CD4-positive, alpha-beta T cell (primary cell): ENCODE results near the gene SSBP4. TPM values are rescaled to one million over a fixed set of nuclear protein-coding genes. Genes with fewer than 3 reads are reported as not detected.

ENCODE experiments used
- ATAC-seq: fragments of 200-7000 bp; cut with Tn5 transposase; one replicate; pipeline ENCODE4 v1.10.0; 2022; ENCODE audit warnings: mild to moderate bottlenecking; ENCODE audit not compliant: poor library complexity
- CTCF ChIA-PET: fragments of 350-600 bp; sonication (Branson Sonifier 250); formaldehyde crosslinking; loops from one replicate; lab custom pipeline; 2021; ENCODE audit warnings: antibody characterized with exemption, inconsistent platforms; lab: Charles Lee
- POLR2A ChIA-PET: fragments of 350-600 bp; sonication (Branson Sonifier 250); formaldehyde crosslinking; loops from one replicate; lab custom pipeline; 2021; ENCODE audit warnings: antibody characterized with exemption, inconsistent platforms; lab: Charles Lee
- DNase-seq, 14 experiments: peaks; one replicate each; pipeline ENCODE4 v3.0.0-alpha.2; 2013 to 2020; ENCODE audit warnings: mixed read lengths in 2 of 14
- H3K27ac ChIP-seq, 2 donors: one replicate each; pipeline versions ENCODE4 v1.5.1 to v1.7.0; 2013; ENCODE audit warnings: low read length in 2 of 2, low read depth in 1 of 2, mild to moderate bottlenecking in 1 of 2
- H3K27me3 ChIP-seq, 2 experiments: 1 replicate in 1 of 2; 2 replicates in 1 of 2; pipeline versions ENCODE4 v1.6.1 to v1.7.0; 2013; ENCODE audit warnings: low read length in 2 of 2, control low read depth in 1 of 2, mild to moderate bottlenecking in 1 of 2, moderate library complexity in 1 of 2; ENCODE audit not compliant: insufficient read depth in 2 of 2, control insufficient read depth in 1 of 2
- H3K36me3 ChIP-seq: one replicate; pipeline ENCODE4 v1.6.1; 2013; ENCODE audit warnings: low read length, control low read depth; ENCODE audit not compliant: insufficient read depth
- H3K4me1 ChIP-seq: one replicate; pipeline ENCODE4 v1.6.1; 2013; ENCODE audit warnings: low read length, control low read depth; ENCODE audit not compliant: insufficient read depth
- H3K4me3 ChIP-seq: one replicate; pipeline ENCODE4 v1.5.1; 2013; ENCODE audit warnings: mild to moderate bottlenecking, low read length, moderate library complexity
- H3K9me3 ChIP-seq, 2 experiments: 1 replicate in 1 of 2; 2 replicates in 1 of 2; pipeline versions ENCODE4 v1.6.1 to v1.7.0; 2013; ENCODE audit warnings: low read length in 2 of 2, mild to moderate bottlenecking in 2 of 2, control low read depth in 1 of 2, moderate library complexity in 1 of 2; ENCODE audit not compliant: control insufficient read depth in 1 of 2, insufficient read depth in 1 of 2
- H3K27ac Mint-ChIP-seq: one replicate; pipeline ENCODE4 v1.8.0; 2020; ENCODE audit warnings: mixed read lengths
- H3K27me3 Mint-ChIP-seq: one replicate; pipeline ENCODE4 v1.8.0; 2021; ENCODE audit warnings: mixed read lengths
- H3K36me3 Mint-ChIP-seq: one replicate; pipeline ENCODE4 v1.8.0; 2021; ENCODE audit warnings: low read depth, mixed read lengths
- H3K4me1 Mint-ChIP-seq: one replicate; pipeline ENCODE4 v1.8.0; 2021; ENCODE audit warnings: low read depth, mixed read lengths
- H3K4me3 Mint-ChIP-seq: one replicate; pipeline ENCODE4 v1.8.0; 2020; ENCODE audit warnings: mild to moderate bottlenecking, mixed read lengths
- H3K9me3 Mint-ChIP-seq: one replicate; pipeline ENCODE4 v1.8.0; 2020; ENCODE audit warnings: mixed read lengths
- intact Hi-C, 2 experiments: fragments of 100-400 bp; cut with DNase I in 1 of 2; cut with micrococcal nuclease in 1 of 2; formaldehyde crosslinking; loops; one replicate each; pipeline versions ENCODE4 v1.15.1 to v1.9.0; 2023 to 2025; cut with DNase I, micrococcal nuclease
- total RNA-seq, 174 experiments: library from RNA in 2 of 174; stranded (reverse) in 2 of 174; gene quantifications; one replicate each; pipeline ENCODE4 v1.2.3 and lab custom pipeline; 2021 to 2026
- TF ChIP-seq, protein P1 (sequence below): fragments of 200-600 bp; IDR thresholded peaks from one replicate; pipeline ENCODE4 v1.8.0; 2022; ENCODE audit warnings: antibody characterized with exemption, mild to moderate bottlenecking

Gene SSBP4
- total RNA-seq, 2 experiments from 2014 or later: 44.0 to 50.9 TPM

DNA sequence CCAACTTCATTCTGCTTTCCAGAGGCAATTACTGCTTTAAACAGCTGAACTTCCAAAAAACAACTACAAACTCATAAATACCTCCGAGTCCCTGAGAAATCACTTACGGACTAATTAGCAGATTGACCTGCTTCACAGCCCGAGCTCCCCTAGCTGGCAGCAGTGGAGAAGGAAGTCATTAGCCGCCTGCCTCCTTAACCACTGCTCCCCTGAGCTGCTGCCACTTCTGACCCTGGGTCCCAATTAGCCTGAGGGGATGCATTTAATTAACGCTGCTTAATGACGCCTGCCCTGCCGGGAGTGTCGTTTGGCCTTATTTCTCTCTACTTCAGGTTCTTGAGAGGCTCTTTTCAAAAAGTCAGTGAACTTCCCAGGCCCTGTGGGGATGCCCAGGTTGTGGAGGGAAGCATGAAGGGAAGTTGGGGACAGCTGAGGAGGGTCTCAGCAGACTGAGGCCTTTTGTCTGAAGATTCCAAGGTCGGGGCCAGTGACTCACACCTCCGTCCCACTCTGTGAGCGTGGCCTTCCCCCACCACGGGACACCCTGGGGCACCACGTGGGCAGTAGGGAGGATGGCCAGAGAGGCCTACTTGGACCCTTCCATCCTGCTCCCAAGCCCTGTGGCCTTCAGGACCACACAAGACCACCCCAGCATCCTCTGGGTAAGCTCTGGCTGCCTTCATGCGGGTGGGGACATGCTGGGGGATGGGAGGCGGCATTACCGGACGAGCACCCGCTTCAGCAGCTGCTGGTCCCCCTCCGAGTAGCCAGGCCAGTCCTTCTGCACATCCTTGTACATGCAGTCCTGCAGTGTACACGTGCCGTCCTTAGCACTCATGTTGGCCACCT, 38.5 kb downstream of the SSBP4 start:
- no peaks in the 10 kb centered on the region for H3K27me3 Mint-ChIP-seq
- Histone ChIP-seq H3K27ac (no peak overlapping the region), H3K4me3 (no peak overlapping the region), H3K36me3 (peaks cover 61% of the 10 kb centered on the region), H3K9me3 (no peaks in the 10 kb centered on the region), H3K4me1 (peaks cover 6% of the 10 kb centered on the region), H3K27me3 (no peaks in the 10 kb centered on the region)
- intact Hi-C loops: no loop called here
- CTCF ChIA-PET: no interaction called here
- peaks cover 5% of the 10 kb centered on the region for H3K4me1 Mint-ChIP-seq
- H3K27ac Mint-ChIP-seq: no peak overlapping the region
- POLR2A ChIA-PET: no interaction called here
- no peak overlapping the region for H3K4me3 Mint-ChIP-seq
- ATAC-seq (no peak), DNase-seq (no peak)
- no peaks in the 10 kb centered on the region for H3K9me3 Mint-ChIP-seq
- TF ChIP-seq, protein P1, sequence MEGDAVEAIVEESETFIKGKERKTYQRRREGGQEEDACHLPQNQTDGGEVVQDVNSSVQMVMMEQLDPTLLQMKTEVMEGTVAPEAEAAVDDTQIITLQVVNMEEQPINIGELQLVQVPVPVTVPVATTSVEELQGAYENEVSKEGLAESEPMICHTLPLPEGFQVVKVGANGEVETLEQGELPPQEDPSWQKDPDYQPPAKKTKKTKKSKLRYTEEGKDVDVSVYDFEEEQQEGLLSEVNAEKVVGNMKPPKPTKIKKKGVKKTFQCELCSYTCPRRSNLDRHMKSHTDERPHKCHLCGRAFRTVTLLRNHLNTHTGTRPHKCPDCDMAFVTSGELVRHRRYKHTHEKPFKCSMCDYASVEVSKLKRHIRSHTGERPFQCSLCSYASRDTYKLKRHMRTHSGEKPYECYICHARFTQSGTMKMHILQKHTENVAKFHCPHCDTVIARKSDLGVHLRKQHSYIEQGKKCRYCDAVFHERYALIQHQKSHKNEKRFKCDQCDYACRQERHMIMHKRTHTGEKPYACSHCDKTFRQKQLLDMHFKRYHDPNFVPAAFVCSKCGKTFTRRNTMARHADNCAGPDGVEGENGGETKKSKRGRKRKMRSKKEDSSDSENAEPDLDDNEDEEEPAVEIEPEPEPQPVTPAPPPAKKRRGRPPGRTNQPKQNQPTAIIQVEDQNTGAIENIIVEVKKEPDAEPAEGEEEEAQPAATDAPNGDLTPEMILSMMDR: no peak
- peaks cover 68% of the 10 kb centered on the region for H3K36me3 Mint-ChIP-seq

DNA sequence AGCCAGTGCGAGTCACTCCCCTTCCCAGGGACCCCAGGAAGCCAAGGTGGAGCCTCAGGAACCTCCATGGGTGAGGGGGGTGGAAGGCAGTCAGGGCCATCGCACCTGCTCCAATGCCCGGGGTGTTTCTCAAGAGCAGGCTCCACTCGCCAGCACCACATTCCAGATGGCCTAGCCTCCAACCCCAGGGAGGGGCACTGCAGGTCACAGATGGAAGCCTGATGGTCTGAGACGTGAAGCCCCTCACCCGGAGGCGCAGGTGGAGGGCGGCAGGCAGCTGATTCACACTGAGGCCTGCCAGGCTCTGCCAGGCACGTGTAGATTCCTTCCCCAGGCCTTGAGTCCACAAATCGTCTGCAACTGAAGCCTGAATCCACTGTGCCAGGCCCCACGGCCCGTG, 41.7 kb downstream of the SSBP4 start:
- intact Hi-C loops: no loop called here
- Mint-ChIP-seq H3K36me3 (peaks cover 70% of the 10 kb centered on the region), H3K9me3 (no peaks in the 10 kb centered on the region), H3K4me3 (no peak overlapping the region), H3K4me1 (peaks cover 5% of the 10 kb centered on the region), H3K27me3 (no peaks in the 10 kb centered on the region), H3K27ac (no peak overlapping the region)
- no peak overlapping the region for H3K4me3 ChIP-seq
- peaks cover 82% of the 10 kb centered on the region for H3K36me3 ChIP-seq
- DNase-seq (peak in 1 of 14 experiments; percentile 22), ATAC-seq (no peak)
- H3K9me3 ChIP-seq: no peaks in the 10 kb centered on the region
- POLR2A ChIA-PET: no interaction called here
- CTCF ChIA-PET: interaction anchor here (2.6 kb wide), 1 partner anchor 9 kb away, joined by 17 read pairs; no protein-coding TSS in a partner anchor
- peaks cover 6% of the 10 kb centered on the region for H3K4me1 ChIP-seq
- no peak overlapping the region for H3K27ac ChIP-seq
- no peaks in the 10 kb centered on the region for H3K27me3 ChIP-seq
- TF ChIP-seq, protein P1: no peak

DNA sequence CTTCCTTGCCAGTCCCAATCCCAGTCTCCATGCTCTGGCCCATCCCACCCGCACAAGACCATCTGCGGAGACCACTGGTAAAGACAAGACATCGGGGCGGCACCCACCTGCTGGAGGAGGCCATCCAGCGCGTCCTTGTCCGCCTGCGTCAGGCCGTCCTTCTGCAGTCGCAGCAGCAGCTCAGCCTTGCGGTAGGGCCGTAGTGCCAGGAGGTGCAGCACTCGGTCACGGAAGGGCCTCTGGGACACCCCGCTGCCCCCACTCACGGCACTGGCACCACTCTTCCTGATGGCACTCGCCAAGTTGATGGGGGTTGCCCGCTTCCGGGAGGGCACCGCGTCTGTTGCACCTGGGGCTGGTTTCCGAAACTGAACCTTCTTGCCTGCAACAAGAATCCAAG, 42.3 kb downstream of the SSBP4 start:
- intact Hi-C loops: no loop called here

More for the DNA sequence above, 42.3 kb downstream of the SSBP4 start:
- Histone ChIP-seq H3K9me3 (no peaks in the 10 kb centered on the region), H3K27me3 (no peaks in the 10 kb centered on the region), H3K4me3 (no peak overlapping the region), H3K27ac (no peak overlapping the region), H3K4me1 (peaks cover 9% of the 10 kb centered on the region), H3K36me3 (peaks cover 80% of the 10 kb centered on the region)
- Mint-ChIP-seq H3K27me3 (no peaks in the 10 kb centered on the region), H3K36me3 (peaks cover 64% of the 10 kb centered on the region), H3K27ac (peak overlapping the region; percentile 72), H3K9me3 (no peaks in the 10 kb centered on the region), H3K4me3 (no peak overlapping the region), H3K4me1 (peaks cover 5% of the 10 kb centered on the region)
- ATAC-seq: no peak
- TF ChIP-seq, protein P1: no peak
- CTCF ChIA-PET: interaction anchor here (0.7 to 2.6 kb wide), 9 partner anchors 10 to 132 kb away, joined by 3 to 17 read pairs (median 4); no protein-coding TSS in a partner anchor
- no peak for DNase-seq
- POLR2A ChIA-PET: no interaction called here
